GM21367 (cell line): Measurements from ENCODE around the gene PXYLP1.

Source experiments
- ATAC-seq: cut with Tn5 transposase; IDR thresholded peaks from one replicate; pipeline ENCODE4 v1.9.1; 2021; ENCODE audit not compliant: unreplicated experiment

Gene PXYLP1

DNA sequence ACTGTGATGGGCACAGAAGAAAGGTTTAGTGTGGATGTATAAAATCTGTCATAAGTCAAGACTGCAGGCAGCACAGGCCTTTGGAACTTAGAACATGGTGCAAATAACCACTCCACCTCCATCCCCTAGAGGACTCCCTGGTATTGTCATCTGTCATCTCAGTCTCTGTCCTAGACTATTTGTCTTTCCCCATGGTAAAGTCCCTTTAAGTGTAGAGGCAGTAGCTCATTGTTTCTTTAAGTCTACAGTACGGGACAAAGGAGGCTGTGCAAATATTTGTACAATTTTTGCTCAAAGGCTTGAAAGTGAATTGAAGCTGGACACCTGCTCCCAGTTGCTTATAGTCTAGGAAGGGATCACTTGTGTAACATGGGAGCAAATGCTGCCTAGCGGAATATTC lies 3.2 kb upstream of the PXYLP1 start:
- no peak for ATAC-seq

DNA sequence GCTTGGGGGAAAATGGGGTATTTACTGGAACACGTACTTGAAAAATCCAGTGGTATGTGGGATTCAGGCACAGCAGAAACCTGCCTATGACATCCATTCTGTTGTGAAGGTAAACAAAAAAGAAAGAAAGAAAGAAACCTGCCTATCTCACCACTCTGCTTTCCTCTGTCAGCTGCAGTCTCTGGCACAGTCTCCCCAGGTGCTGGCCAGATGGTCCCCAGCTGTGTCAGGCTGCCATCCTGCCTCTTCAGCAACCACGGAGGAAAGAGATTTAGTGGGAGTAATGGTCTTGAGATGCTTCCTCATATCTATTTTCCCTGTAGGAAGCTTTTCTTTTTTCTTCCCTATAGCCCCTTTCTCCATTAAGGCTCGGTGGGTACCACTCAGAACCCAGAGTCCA lies 2.5 kb upstream of the PXYLP1 start:
- no peak for ATAC-seq

DNA sequence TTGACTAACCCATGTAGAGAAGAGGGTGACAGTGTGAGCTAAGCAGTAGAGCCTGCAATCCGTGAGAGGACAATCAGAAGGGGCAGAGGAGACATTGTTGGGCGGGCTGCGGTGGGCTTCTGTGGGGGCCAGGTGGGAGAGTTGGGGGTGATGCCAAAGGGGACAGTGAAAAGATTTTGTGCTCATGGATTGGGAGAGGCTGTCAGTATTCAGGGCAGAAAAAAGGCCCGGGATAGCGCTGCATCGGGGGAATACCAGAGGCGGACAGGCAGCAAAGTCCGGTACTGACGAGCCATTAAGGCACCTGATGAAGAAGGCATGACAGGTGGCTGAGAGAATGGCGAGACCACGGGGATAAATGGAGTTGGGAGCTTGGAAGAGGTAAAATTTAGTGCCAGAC lies 1.3 kb upstream of the PXYLP1 start:
- ATAC-seq = no peak

DNA sequence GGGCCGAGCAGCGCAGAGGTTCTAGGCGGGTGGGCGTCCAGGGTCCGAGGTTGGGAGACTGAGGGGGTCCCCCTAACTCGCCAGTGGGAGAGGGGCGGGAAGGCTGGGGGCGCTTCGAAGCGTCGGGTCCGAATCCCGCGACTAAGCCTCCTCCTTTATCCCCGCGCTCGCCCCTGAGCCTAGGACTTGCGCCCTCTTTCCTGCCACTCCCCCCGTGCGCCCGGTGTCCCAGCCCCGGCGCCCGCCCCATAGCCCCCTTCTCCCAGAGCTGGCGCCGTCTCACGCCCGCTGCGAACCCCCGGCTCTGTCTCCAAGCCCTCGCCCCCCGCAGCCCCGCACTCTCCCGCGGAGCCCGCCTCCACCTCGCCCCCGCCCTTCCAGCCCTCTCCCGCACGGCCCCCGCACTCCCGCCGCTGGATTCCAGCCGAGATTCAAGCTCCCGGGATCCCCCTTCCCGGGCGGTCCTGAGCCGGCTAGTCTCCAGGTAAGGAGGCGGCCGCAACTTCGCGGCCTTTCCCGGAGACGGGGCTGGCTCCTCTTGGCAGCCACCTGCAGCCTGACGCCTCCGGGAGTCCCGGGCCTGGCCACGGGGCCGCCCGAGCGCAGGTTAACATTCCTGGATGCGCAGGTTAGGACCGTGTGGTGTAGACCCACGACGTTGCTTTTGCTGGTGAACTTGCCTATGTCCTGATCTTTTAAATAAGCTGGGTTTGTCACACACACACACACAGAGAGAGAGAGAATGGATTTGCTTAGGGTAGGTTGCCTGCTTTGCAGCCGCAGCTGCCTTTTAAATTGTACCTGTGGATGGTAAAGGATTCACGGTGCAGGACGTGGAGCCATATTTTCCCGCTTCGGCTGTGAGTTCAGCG lies 563 bp downstream of the PXYLP1 start:
- ATAC-seq = no peak

DNA sequence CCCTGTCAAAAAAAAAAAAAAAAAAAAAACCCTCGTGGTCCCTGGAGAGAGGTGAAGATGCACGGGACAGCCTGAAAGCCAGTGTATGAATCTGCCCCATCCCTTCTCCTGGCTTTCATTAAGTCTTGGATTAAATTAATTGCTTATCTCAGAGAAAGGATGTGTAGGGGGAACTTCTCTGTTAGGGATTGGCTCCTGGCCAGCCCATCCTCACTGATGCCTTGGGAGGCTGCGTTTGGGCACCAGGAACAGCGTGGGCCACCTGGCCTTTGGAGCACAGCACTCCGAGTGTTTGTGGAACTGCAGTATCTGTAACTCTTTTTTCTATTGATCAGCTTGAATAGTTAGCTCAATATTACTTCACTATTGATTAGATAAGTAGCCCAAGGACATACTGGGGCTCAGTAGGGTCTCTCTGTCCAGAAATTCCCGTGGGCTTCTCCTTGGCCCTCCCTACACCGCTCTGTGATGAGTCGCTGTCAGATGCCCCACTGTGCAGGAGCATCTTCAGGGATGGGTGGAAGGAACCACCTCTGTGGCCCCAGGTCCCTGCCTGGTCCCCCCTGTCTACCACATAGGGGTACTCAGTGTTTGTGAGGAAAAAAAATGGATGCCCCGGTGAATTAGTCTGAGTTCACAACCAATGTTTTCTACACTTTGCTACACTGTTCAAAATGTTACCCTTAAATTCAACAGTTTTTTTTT lies 2.0 kb downstream of the PXYLP1 start:
- ATAC-seq = no peak

DNA sequence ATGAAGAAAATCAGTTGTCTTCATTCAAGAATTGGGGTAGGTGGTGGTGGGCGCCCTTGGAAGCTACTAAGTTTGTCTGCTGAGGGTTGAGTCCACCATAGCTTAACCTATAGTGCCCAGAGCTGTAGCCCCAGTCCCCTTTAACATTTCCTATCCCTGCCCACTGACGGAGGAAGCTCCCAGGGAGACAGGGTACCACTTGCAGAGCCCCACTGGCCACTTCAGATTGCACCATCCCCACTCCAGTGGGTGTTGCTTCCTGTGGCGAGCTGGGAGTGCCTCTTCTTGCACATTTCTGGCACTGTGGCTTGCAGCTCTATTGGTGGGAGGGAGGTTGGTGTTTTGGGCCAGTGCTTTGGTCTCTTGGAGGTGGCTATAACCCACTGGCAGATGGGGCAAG lies 2.7 kb downstream of the PXYLP1 start:
- ATAC-seq = no peak

DNA sequence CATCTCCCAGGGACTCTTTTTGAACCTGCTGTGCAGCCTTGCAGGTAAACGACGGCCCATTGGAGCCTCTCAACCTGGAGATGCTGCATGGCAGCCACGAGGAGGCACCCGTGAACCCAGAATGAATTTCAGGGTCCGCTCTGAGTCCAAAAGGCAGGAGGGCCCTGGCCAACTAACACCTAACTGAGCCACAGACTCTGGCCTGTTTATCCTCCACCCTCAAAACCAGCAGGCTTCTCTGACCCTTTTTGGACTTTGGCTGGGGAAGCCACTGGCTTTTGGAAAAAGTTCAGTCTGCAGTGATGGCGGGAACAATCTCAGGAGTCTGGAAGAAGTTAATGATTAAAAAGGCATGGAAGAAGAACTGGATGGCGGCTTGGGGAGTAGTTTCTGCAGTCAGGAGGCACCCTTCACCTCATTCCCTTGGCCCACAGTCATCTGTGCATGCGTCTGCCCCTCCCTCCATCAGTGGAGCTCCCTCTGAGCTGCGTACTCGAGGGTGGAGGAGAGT lies 4.1 kb downstream of the PXYLP1 start:
- no peak for ATAC-seq

DNA sequence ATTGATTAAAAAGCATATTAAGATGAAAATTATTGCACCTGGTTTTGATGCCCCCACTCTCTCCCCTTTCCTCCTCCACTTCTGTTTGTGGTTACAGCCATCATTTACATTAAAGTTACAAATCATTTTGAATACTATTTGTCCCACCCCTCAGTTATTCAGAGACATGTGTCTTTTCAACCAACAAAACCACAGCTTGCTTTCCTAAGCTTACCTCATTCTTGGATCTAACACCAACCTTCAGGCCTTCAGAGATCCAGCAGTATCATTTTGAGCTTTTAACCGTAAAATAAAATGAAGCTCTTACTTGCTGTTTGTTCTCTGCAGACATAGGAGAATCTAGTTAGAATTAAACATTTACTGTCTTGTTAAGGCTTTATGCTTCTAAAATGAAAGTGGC lies 4.7 kb downstream of the PXYLP1 start:
- ATAC-seq = no peak

DNA sequence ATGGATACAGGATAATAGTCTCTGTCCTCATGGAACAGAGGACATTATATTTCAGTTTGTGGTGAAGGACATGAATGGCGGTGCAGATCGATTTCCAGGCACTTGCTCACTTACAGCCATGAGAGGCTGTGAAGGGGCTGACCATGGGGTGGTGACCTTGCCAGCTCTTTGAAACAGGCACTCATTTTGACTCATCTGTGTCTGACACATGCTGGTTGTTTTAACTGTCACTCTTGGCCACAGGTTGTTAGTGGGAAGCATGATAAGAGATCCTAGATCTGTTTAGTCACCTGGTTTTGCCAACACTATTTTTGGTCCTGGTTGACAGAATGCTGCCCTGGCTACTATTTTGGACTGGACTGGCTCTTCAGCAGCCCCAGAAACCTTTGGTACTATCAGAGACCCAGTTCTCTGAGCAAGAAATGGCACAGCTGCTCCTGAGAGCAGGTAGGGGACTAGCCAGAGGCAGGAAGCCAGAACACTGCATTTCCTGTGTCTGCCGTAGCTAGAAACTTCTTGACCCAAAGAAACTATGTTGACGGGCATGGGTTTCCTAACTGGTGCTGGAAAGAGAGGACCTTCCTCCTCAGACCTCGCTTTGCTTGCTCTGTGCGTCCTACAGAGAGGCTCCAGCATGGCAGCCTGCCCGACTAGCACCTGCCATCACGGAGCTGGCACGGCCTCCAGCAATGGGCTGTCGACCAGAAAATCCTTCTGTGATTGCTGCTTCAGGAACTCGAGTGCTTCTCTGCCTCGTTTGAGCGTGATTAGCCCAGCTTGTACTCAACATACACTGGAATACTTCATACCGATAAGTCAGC lies 6.3 kb downstream of the PXYLP1 start:
- no peak for ATAC-seq

DNA sequence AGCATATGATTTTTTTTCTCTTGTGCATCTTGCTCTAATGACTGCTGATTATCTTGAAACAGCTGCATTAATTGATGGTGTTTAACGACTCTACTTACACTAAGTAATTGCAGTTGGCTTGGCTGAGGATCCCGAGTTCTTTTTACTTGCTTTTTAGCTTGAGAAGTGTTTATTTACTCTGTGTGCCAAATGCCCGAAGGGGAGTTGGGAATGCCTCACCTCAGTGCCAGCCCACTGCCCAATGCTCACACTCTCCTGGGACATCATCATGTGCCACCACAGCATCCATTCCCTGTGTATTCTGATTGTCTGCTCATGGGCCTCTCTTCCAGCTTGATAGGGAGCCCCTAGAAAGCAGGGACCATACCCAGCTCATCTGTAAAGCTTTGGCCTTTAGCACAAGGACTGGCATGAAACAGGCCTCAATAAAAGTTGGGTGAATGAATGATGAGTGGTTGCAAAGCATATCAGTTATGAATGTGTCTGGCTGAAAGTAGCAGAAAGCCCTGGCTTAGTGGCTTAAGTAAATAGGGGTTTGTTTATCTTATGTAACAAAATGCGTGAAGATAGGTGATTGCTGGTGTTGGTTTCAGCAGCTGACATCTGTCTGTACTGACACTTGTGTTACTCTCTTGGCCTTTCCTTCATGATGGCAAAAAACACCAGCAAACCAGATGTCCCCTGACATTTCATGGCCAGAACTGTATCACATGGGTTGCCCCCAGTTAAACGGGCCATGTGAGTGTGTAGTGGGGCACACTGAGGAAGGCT lies 8.1 kb downstream of the PXYLP1 start:
- ATAC-seq = no peak

DNA sequence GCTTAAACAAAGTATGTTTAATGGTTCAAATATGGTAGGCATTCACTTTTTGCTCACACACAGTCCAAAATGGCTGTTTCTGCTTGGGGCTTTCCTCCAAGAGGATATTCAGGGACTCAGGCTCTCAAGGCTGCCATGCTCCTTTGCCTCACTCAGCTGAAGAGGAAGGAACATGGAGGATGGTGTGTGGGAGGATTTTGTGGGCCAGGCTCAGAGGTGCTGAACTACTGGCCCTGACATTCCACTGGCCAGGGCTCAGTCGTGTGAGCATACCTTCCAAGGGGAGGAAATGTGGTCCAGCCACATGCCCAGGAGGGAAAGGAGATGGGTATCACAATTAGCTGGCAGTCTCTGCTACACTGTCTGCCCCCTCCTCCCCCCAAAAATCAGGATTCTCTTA lies 8.7 kb downstream of the PXYLP1 start:
- no peak for ATAC-seq

DNA sequence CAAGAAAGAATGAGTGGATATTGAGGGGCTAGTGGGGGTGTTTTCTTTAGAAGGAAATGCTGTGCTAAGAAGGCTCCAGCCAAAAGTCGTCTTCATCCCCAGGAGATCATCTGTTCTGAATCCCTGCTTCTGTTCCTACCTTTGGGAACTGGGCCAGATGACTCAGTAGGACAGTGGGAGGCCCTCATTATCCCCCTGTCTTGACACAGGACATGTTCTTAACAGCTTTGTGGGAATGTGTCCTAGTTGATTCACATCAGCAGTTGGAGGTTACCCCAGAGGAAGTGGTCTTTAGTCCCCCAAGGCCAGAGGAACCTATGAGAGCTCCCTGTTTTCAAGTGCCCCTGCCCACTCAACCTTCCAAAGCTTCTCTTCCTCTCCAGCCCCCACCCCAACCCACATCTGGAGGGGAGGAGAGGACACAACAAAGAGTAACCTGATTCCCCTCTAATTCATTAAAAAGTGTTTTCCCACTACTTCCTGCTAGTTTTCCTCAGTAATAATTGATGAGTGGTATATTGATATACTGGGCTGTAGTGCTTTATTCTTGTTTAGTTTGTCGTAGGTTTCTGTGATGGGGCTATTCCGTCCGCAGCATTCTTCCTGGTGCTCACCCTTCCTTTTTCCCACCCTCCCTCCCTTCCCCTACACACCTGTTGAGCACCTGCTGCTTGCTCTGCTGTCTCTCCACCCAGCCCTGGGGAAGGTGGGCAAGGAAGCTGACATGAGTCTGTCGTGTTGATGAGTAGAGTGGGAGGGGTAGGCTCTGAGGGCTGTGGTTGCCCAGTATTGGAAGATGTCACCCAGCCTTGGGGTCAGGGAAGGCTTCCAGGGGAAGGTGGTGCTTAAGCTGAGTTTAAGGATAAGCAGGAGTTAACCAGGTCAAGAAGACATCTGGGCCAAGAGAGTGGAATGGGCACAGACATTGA lies 9.3 kb downstream of the PXYLP1 start:
- no peak for ATAC-seq

DNA sequence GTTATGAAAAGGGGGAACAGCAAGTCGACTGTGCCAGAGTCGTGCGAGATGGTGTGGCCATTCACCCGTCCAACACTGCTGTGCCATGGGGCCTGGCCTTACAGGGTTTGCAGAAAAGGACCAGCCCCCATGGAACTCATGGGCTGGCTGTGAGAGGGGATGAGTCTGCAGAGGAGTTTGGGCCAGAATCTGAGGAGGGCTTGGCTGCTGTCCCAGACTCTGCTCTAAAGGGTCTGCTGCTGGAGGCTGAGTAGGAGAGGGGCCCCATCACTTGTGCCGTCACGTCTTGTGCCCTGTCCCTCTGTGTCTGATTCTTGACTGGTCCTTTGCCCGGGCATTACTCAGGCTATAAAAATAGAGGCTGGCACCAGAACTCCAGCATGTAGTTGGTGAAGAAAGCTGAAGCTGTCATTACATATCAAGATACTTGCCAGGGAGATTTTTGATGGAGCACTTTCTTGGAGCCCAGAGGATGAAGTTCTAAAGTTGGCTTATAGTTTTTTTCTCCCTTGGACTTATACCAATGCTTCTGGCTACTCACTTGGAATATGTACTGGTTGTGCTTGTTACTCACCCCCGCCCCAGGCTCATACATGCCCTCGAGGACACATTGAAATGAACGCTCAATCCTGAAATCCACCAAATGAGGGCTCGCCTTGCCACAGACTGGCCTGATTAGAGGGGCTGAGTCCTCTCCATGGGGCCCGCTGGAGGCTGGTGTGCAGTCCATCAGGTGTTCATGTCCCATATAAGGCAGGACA lies 10.2 kb downstream of the PXYLP1 start:
- no peak for ATAC-seq

DNA sequence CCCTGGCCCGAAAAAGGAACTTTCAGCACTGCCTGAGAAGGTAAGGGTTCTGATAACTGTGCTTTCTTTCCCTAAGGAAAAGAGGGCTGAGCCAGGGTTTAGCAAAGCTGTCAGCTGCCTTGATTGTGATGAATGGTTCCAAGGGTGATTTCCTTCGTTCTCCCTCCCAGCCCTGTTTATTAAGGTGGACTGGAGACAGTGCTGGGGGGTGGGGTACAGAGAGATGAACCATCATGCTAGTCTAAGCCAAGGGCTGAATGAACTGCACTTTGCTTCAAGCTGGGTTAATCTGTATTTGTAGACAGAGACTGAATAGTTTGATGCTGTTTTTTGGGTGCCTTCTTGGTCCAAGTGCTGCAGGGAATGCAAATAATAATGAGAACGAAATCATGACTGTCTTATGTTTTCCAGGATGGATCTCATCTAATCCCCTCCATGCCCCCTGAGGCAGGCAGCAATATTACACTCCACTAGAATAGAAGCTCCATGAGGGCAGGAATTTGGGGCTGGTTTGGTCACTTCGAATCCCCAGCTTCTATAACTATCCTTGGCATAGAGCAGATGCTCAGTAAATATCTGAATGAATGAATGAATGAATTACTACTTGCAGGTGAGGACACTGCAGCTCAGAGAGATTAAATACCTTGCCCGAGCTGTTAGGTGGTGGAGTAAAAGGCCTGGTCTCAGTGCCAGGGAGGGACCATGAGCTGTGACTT lies 10.9 kb downstream of the PXYLP1 start:
- no peak for ATAC-seq

DNA sequence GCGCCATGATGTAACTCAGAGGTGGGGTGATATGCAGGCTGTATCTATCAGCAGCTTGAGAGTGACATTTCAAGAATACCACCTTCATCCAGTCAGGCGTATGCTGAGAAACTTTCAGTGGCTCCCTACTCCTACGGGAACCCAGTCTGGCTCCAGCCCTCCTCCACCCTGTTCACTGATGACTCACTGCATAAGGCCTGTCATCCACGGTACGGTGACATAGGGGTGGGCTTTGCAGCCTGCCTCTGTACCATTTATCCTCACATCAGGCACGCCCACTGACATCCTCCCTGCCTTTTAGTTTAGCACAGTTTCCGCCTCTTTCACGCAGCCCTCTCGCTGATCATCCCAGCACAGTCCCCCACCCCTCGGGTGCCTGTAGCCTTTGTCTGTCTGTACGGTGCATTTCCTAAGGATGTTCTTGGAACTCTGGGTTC lies 11.7 kb downstream of the PXYLP1 start:
- no peak for ATAC-seq

DNA sequence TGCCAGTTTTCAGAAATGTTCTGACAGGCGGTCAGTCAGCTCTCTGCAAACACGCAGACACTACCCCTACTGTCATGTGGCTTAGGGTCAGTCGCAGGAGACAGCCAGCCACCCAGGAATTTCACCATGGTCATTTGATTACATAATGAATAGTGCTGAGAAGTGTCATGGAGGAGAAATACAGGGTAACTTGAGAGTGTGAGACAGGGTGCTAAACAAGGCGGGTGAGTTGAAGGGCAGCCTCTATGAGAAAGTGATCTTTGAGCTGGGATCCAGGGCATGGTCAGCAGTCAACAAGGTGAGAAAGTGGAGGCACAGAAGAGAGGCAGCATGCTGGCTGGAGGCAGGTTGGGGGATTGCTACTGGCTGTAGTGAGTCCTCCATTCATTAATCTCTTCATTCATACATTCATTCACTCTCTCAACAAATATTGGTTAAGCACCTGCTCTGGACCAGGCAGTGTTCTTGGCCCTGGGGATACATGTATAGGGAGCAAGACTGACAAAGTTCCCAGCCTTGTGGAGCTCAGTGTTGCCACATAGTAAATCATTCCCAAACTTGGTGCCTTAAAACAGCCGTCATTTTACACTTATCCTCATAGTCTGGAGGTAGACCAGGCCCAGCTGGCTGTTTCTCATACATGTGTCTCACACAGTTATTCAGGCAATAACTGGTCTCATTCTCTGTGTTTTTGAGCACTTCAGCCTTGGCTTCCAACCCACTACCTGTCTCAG lies 14.8 kb downstream of the PXYLP1 start:
- no peak for ATAC-seq

DNA sequence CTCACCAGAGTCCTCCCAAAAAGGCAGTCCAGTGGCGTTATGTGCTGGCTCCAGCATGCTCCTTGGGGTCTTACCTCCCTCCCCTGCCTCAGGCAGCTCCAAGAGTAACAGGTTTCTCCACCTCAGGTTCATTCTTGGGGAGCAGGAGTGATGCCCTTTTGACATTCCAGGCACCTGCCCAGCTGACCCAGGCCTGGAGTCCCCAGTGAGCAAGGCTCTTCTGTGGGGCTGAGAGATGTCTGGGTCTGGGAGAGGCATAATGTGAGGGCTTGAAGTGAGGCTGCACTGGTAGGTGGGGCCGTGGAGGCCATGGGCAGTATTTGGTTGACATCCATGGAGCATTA lies 15.3 kb downstream of the PXYLP1 start:
- ATAC-seq = no peak

DNA sequence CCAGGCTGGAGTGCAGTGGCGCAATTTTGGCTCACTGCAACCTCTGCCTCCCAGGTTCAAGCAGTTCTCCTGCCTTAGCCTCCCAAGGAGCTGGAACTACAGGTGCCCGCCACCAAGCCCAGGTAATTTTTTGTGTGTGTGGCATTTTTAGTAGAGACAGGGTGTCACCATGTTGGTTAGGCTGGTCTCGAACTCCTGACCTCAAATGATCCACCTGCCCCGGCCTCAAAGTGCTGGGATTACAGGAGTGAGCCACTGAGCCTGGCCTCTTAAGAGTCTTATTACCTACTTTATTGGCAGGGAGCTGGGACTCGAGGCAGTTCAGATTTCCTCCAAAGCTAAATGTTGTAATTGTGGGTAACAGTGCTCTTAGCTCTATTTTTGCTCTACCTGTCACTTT lies 16.4 kb downstream of the PXYLP1 start:
- no peak for ATAC-seq
